ENCODE results near the gene WDTC1. TPM values are rescaled to one million over a fixed set of nuclear protein-coding genes. Genes with fewer than 3 reads are reported as not detected.
A peak's percentile ranks its signal among the peaks of the same experiment; 100 is the strongest.

The WDTC1 gene
- total and polyA plus RNA-seq, 2 of the 13 experiments (the other 11 are each of a cell fraction or from before 2014, with no cell fraction given): 5.5 TPM

GRCh38 chr1:27321813-27322568, 87.6 kb downstream of the WDTC1 start, which contains the start of gene TMEM222 (continued):
- peak; percentile 85; the same call in 1 of the 2 replicates for TF ChIP-seq SIN3B (IDR thresholded peaks at IDR 0.05; ENCODE audit: low read length)
- no peak for TF ChIP-seq MAFK (conservative IDR thresholded peaks at IDR 0.05 in 1 of 2, IDR thresholded peaks at IDR 0.05 in 1 of 2; ENCODE audit: low read length in 2 of 2)
- TF ChIP-seq HOXA7 (CRISPR knock-in tag; IDR thresholded peaks at IDR 0.05): no peak
- TF ChIP-seq MAZ (IDR thresholded peaks at IDR 0.05; ENCODE audit: borderline replicate concordance, low read depth, low read length): peak; percentile 85
- peak; percentile 96 for TF ChIP-seq MAZ (CRISPR knock-in tag; IDR thresholded peaks at IDR 0.05; ENCODE audit: low read depth)
- no peak for TF ChIP-seq ZFYVE20 (CRISPR knock-in tag; IDR thresholded peaks at IDR 0.05; ENCODE audit: borderline replicate concordance, low read depth)
- peak; percentile 93 for TF ChIP-seq E2F1 (CRISPR knock-in tag; IDR thresholded peaks at IDR 0.05)
- no peak for TF ChIP-seq ZSCAN12 (CRISPR knock-in tag; IDR thresholded peaks at IDR 0.05)
- TF ChIP-seq NR2F6 (IDR thresholded peaks at IDR 0.05): no peak
- TF ChIP-seq NR2F6 (CRISPR knock-in tag; IDR thresholded peaks at IDR 0.05): no peak; the same call in 1 of the 2 replicates
- TF ChIP-seq ARNT2 (CRISPR knock-in tag; IDR thresholded peaks at IDR 0.05; ENCODE audit: low read depth): peak; percentile 93
- TF ChIP-seq FOSL2 (CRISPR knock-in tag; IDR thresholded peaks at IDR 0.05): peak; percentile 62
- TF ChIP-seq E2F2 (CRISPR knock-in tag; IDR thresholded peaks at IDR 0.05; ENCODE audit: borderline replicate concordance): 0 out of 2 replicates have a peak, but pooled peaks have one; percentile 21
- TF ChIP-seq MAFF (IDR thresholded peaks at IDR 0.05; ENCODE audit: low read depth, low read length): no peak
- peak; percentile 41; the same call in 1 of the 2 replicates for TF ChIP-seq ZNF891 (CRISPR knock-in tag; IDR thresholded peaks at IDR 0.05)
- TF ChIP-seq KLF9 (CRISPR knock-in tag; IDR thresholded peaks at IDR 0.05; ENCODE audit: low read depth): 0 out of 2 replicates have a peak, but pooled peaks have one; percentile 76
- peak; percentile 76; the same call in 1 of the 2 replicates for TF ChIP-seq ZNF446 (CRISPR knock-in tag; IDR thresholded peaks at IDR 0.05)
- peak; percentile 71 for TF ChIP-seq DRAP1 (CRISPR knock-in tag; IDR thresholded peaks at IDR 0.05)
- TF ChIP-seq ZNF878 (CRISPR knock-in tag; IDR thresholded peaks at IDR 0.05): peak; percentile 79; the same call in 1 of the 2 replicates
- TF ChIP-seq SOX13 (IDR thresholded peaks at IDR 0.05): no peak
- TF ChIP-seq SOX13 (CRISPR knock-in tag; conservative IDR thresholded peaks at IDR 0.05 in 1 of 2, IDR thresholded peaks at IDR 0.05 in 1 of 2): peak in 1 of 2 experiments; percentile 60; a peak in 2 of 4 replicates
- TF ChIP-seq CENPBD1 (CRISPR knock-in tag; IDR thresholded peaks at IDR 0.05; ENCODE audit: borderline replicate concordance, low read depth): no peak
- TF ChIP-seq TFE3 (CRISPR knock-in tag; IDR thresholded peaks at IDR 0.05): no peak
- no peak for TF ChIP-seq KAT2B (IDR thresholded peaks at IDR 0.05; ENCODE audit: borderline replicate concordance, low read depth, low read length)
- peak; percentile 51; the same call in 1 of the 2 replicates for TF ChIP-seq ZNF567 (CRISPR knock-in tag; IDR thresholded peaks at IDR 0.05; ENCODE audit: borderline replicate concordance)
- peak; percentile 96 for TF ChIP-seq CEBPB (IDR thresholded peaks at IDR 0.05; ENCODE audit: borderline replicate concordance, low read depth, low read length)
- no peak for TF ChIP-seq ZNF367 (CRISPR knock-in tag; IDR thresholded peaks at IDR 0.05; ENCODE audit: borderline replicate concordance)
